Epithelial cell of esophagus (primary cell): ENCODE data around the gene ASF1B.
A peak's percentile ranks its signal among the peaks of the same experiment; 100 is the strongest.
"Not testable (repeated sequence)": the region's sequence is repeated elsewhere in the genome, so short reads cannot be mapped to it uniquely, and the experiment has no call there.

Source experiments
- DNase-seq: peaks from one replicate; pipeline ENCODE4 v3.0.0; 2010; ENCODE audit warnings: low read depth
- H3K4me3 ChIP-seq: 2 replicates; pipeline ENCODE4 v1.5.1; 2011; ENCODE audit warnings: mild to moderate bottlenecking, low read length, control low read depth
- TF ChIP-seq, protein P1 (sequence below): IDR thresholded peaks from 2 replicates; pipeline ENCODE4 v1.5.1; 2011; ENCODE audit warnings: low read depth, mild to moderate bottlenecking, low read length, control low read depth, inconsistent platforms; ENCODE audit not compliant: insufficient read depth; ENCODE audit errors: missing control alignments

The ASF1B gene

GRCh38 chr19:14136509-14137281 is at the start of gene ASF1B:
Gene ASF1B (minus strand): TSS chr19:14136589. CDS start chr19:14136456, 133 bp downstream.
- peak; percentile 100 for DNase-seq
- TF ChIP-seq, protein P1, sequence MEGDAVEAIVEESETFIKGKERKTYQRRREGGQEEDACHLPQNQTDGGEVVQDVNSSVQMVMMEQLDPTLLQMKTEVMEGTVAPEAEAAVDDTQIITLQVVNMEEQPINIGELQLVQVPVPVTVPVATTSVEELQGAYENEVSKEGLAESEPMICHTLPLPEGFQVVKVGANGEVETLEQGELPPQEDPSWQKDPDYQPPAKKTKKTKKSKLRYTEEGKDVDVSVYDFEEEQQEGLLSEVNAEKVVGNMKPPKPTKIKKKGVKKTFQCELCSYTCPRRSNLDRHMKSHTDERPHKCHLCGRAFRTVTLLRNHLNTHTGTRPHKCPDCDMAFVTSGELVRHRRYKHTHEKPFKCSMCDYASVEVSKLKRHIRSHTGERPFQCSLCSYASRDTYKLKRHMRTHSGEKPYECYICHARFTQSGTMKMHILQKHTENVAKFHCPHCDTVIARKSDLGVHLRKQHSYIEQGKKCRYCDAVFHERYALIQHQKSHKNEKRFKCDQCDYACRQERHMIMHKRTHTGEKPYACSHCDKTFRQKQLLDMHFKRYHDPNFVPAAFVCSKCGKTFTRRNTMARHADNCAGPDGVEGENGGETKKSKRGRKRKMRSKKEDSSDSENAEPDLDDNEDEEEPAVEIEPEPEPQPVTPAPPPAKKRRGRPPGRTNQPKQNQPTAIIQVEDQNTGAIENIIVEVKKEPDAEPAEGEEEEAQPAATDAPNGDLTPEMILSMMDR: peak; percentile 51
- peak within 1 kb of the TSS; percentile 69 for H3K4me3 ChIP-seq

GRCh38 chr19:14185691-14186090 is 49.3 kb upstream of the ASF1B start:
- H3K4me3 ChIP-seq, DNase-seq: not testable (repeated sequence)

DNA sequence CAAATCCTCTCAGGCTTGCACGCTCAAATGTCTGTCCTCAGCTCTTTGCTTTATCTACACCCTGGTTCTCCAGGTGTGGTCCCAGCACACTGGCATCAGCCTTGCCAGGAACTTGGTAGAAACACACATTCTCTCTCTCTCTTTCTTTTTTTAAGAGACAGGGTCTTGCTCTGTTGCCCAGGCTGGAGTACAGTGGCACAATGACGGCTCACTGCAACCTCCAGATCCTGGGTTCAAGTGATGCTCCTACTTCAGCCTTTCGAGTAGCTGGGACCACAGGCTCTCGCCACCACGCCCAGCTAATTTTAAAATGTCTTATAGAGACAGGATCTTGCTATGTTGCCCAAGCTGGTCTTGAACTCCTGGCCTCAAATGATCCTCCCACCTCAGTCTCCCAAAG is 48.8 kb upstream of the ASF1B start:
- no peak for DNase-seq
- TF ChIP-seq, protein P1: no peak
- no peak overlapping the region for H3K4me3 ChIP-seq

GRCh38 chr19:14183741-14184350 is 47.5 kb upstream of the ASF1B start:
- TF ChIP-seq, protein P1: no peak
- no peak for DNase-seq
- H3K4me3 ChIP-seq: no peak overlapping the region

- no peak for DNase-seq
- TF ChIP-seq, protein P1: no peak
- no peak overlapping the region for H3K4me3 ChIP-seq
Measured at GRCh38 chr19:14182476-14182875, 46.1 kb upstream of the ASF1B start.

DNA sequence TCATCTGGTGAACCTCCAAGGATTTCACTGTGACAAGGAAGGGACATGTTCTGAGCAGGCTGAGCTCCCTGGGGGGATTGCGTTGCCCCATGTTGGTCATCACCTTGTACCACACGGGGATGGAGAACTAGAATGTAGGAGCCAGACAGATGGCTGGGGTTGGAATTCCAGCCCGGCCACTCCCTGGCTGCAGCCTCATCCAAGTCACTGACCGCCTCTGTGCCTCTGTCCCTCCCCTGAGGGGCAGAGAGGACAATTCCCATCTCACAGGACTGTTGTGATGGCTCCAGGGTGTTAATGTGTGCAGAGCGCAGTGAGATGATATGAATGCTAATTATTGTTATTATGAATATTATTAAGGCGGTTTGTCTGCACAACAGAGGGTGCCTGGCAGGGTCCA is 45.5 kb upstream of the ASF1B start:
- no peak for DNase-seq
- TF ChIP-seq, protein P1: no peak

GRCh38 chr19:14181199-14181598 is 44.8 kb upstream of the ASF1B start:
- peak; percentile 26 for DNase-seq
- H3K4me3 ChIP-seq: not testable (repeated sequence)

More for the DNA sequence above, 45.5 kb upstream of the ASF1B start:
- no peak overlapping the region for H3K4me3 ChIP-seq
